Glutamatergic neuron (in vitro differentiated cells): Measurements from ENCODE around the gene LIMCH1. TPM values are rescaled to one million over a fixed set of nuclear protein-coding genes. Genes with fewer than 3 reads are reported as not detected.
"Not testable (repeated sequence)": the region's sequence is repeated elsewhere in the genome, so short reads cannot be mapped to it uniquely, and the experiment has no call there.

Source experiments
- DNase-seq: peaks from one replicate; pipeline ENCODE4 v3.0.0; 2022
- H3K27ac Mint-ChIP-seq: one replicate; pipeline ENCODE4 v1.8.0; 2020; ENCODE audit warnings: mild to moderate bottlenecking, mixed read lengths, inconsistent platforms; ENCODE audit not compliant: unreplicated experiment
- H3K27me3 Mint-ChIP-seq: one replicate; pipeline ENCODE4 v1.8.0; 2020; ENCODE audit warnings: mild to moderate bottlenecking, moderate library complexity, mixed read lengths, inconsistent platforms; ENCODE audit not compliant: unreplicated experiment
- H3K36me3 Mint-ChIP-seq: one replicate; pipeline ENCODE4 v1.8.0; 2020; ENCODE audit warnings: mild to moderate bottlenecking, mixed read lengths, inconsistent platforms; ENCODE audit not compliant: unreplicated experiment
- H3K4me1 Mint-ChIP-seq: one replicate; pipeline ENCODE4 v1.8.0; 2020; ENCODE audit warnings: mild to moderate bottlenecking, low read depth, mixed read lengths, inconsistent platforms; ENCODE audit not compliant: unreplicated experiment
- H3K4me3 Mint-ChIP-seq: one replicate; pipeline ENCODE4 v1.8.0; 2020; ENCODE audit warnings: mild to moderate bottlenecking, mixed read lengths, inconsistent platforms; ENCODE audit not compliant: unreplicated experiment
- H3K9me3 Mint-ChIP-seq: one replicate; pipeline ENCODE4 v1.8.0; 2020; ENCODE audit warnings: mild to moderate bottlenecking, moderate library complexity, mixed read lengths, inconsistent platforms; ENCODE audit not compliant: unreplicated experiment
- long read RNA-seq: library from polyadenylated mRNA; unstranded; transcript quantifications from one replicate; pipeline ENCODE4 v2.0.0, GENCODE V29; 2020; ENCODE audit not compliant: unreplicated experiment
- total RNA-seq: library from RNA; stranded (reverse); fragmentation: NEBNext Ultra II Directional; extraction: Animal tissue kit (Norgen Biotek cat#: 25700); gene quantifications from one replicate; pipeline ENCODE4 v1.2.1, GENCODE V29; 2021; ENCODE audit not compliant: unreplicated experiment
- TF ChIP-seq, protein P1 (sequence below): fragments of 200-600 bp; sonication (generic); IDR thresholded peaks from one replicate; pipeline ENCODE4 v1.5.0; 2021; ENCODE audit not compliant: partially characterized antibody, unreplicated experiment

The LIMCH1 gene, protein sequence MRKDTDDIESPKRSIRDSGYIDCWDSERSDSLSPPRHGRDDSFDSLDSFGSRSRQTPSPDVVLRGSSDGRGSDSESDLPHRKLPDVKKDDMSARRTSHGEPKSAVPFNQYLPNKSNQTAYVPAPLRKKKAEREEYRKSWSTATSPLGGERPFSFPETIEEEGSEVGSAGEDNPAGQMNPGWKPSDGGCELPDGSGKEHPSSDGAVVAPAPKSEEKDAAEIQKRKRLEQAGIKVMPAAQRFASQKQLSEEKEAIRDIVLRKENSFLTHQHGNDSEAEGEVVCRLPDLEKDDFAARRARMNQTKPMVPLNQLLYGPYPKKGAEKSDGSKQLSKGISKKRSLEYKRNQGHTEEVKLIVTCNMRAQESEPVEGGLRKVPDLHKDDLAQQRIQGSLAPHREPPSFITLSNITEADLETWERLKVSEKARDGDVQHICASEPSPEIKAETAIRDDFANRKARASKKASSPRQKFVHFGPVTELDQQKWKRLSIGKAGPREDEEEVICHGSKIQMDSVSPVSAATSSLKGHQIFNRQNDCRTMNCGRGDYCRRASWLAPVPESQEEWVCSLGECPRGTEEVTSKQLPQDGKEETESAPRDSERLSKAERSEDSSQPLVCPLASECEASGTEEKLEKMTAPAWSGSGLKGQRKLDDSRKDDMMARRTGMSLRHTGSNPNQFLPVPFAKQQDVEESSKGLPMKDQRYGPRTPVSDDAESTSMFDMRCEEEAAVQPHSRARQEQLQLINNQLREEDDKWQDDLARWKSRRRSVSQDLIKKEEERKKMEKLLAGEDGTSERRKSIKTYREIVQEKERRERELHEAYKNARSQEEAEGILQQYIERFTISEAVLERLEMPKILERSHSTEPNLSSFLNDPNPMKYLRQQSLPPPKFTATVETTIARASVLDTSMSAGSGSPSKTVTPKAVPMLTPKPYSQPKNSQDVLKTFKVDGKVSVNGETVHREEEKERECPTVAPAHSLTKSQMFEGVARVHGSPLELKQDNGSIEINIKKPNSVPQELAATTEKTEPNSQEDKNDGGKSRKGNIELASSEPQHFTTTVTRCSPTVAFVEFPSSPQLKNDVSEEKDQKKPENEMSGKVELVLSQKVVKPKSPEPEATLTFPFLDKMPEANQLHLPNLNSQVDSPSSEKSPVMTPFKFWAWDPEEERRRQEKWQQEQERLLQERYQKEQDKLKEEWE (N-terminal part only)
- total RNA-seq: 22.5 TPM
- long read RNA-seq, partial matches to known transcripts: 6 of 7 reads
- long read RNA-seq, other reads (novel, unspliced or antisense): 1 of 7 reads

DNA sequence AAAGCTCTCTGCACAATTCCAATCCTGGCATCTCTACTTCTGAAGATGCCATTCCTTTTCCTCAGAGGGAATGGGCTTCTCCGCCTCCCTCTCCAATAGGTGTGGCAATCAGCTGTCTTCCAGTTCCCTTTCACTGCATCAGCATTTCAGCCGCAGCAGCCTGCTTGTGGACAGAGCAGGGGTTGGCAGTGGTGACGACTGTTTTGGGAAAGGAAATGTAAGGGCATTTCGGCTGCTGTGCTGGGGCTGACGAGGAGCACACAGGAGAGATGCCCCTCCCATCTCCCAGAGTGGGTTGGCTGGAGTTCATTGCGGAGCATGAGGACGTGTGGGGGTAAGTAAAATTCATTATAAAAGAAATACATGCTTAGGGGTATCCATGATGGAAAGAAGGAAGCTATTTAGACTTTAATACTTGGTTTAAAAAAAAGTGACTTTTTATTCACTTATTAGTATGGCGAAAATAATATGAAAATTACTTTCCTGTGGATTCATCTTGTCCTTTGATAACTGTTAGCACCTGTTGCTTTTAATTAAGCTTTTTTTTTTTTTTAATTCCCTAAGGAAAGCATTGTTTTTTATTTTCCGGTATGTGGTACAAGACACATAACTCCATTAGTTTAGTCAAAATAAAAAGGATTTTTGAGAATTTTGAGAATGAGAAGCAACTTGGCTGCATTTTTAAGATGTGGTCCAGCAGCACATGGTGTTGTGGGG lies at the start of gene LIMCH1:
Gene LIMCH1 (plus strand): TSS at position 141 of the 717 bp plus-strand sequence. CDS start 67,839 bp downstream, outside the sequence.
- H3K4me3 Mint-ChIP-seq: no peak within 1 kb of the TSS
- H3K9me3 Mint-ChIP-seq: no peaks in the 10 kb centered on the region
- H3K4me1 Mint-ChIP-seq: no peaks in the 10 kb centered on the region
- no peaks in the 10 kb centered on the region for H3K36me3 Mint-ChIP-seq
- TF ChIP-seq, protein P1, sequence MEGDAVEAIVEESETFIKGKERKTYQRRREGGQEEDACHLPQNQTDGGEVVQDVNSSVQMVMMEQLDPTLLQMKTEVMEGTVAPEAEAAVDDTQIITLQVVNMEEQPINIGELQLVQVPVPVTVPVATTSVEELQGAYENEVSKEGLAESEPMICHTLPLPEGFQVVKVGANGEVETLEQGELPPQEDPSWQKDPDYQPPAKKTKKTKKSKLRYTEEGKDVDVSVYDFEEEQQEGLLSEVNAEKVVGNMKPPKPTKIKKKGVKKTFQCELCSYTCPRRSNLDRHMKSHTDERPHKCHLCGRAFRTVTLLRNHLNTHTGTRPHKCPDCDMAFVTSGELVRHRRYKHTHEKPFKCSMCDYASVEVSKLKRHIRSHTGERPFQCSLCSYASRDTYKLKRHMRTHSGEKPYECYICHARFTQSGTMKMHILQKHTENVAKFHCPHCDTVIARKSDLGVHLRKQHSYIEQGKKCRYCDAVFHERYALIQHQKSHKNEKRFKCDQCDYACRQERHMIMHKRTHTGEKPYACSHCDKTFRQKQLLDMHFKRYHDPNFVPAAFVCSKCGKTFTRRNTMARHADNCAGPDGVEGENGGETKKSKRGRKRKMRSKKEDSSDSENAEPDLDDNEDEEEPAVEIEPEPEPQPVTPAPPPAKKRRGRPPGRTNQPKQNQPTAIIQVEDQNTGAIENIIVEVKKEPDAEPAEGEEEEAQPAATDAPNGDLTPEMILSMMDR: no peak
- H3K27ac Mint-ChIP-seq: no peak within 1 kb of the TSS
- DNase-seq: no peak
- no peaks in the 10 kb centered on the region for H3K27me3 Mint-ChIP-seq

DNA sequence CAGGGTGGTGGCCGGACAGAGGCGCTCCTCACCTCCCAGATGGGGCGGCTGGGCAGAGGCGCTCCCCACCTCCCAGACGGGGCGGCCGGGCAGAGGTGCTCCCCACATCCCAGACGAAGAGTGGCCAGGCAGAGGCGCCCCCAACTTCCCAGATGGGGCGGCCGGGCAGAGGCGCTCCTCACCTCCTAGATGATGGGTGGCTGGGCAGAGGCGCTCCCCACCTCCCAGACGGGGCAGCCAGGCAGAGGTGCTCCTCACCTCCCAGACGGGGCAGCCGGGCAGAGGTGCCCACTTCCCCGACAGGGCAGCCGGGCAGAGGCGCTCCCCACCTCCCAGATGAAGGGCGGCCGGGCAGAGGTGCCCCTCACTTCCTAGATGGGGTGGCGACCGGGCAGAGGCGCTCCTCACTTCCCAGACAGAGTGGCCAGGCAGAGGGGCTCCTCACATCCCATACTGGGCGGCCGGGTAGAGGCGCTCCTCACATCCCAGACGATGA lies 46.8 kb upstream of the LIMCH1 start:
- H3K27ac Mint-ChIP-seq, H3K36me3 Mint-ChIP-seq, DNase-seq, H3K9me3 Mint-ChIP-seq, H3K27me3 Mint-ChIP-seq, H3K4me1 Mint-ChIP-seq, H3K4me3 Mint-ChIP-seq: not testable (repeated sequence)

DNA sequence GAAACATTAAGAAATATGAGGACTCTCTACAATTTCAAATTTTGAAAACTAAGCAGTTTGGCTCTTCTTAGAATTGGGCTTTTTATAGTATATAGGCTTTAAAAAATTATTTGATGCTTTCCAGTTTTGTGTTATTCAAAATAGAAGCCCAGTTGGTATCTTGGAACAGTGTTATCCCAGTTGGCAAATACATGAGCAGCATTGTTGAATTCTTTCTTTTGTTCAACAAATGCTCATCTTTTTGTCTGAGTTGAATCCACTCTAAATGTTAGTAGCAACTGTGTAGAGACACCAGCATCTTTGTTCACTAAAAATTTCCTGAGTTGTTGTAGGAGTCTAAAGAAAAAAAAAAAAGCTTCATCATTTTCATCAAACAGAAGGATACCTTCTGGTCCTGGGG lies 41.0 kb upstream of the LIMCH1 start:
- Mint-ChIP-seq H3K27me3 (peaks cover 5% of the 10 kb centered on the region), H3K4me1 (no peaks in the 10 kb centered on the region), H3K27ac (no peak overlapping the region), H3K36me3 (peaks cover 4% of the 10 kb centered on the region), H3K4me3 (no peak overlapping the region), H3K9me3 (peaks cover 5% of the 10 kb centered on the region)
- DNase-seq: no peak
- TF ChIP-seq, protein P1: no peak

DNA sequence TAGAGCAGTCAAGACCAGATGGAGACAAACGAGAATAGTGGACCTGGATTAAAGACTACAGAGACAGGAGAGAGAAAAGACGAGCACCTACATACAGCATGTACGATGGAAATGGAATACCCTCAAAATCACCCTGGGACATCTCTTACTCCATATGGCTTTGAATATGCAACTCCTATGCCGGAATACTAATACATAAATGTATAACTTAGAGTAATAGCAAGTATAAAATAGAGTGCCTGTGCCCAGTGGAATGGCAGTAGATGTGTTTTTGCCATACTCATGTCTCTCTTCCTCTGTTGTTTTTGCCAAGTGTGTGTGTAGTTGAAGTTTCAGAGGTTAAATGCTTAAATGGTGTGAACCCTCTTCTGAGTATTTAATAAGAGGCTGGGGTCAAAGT lies 39.8 kb upstream of the LIMCH1 start:
- H3K27me3 Mint-ChIP-seq: peaks cover 1% of the 10 kb centered on the region
- TF ChIP-seq, protein P1: no peak
- H3K4me3 Mint-ChIP-seq: no peak overlapping the region

More for the DNA sequence above, 39.8 kb upstream of the LIMCH1 start:
- Mint-ChIP-seq H3K36me3 (no peaks in the 10 kb centered on the region), H3K9me3 (no peaks in the 10 kb centered on the region), H3K4me1 (no peaks in the 10 kb centered on the region), H3K27ac (no peak overlapping the region)
- no peak for DNase-seq
